ENCODE data around the gene RBM4. TPM values are rescaled to one million over a fixed set of nuclear protein-coding genes. Genes with fewer than 3 reads are reported as not detected.

Gene RBM4
- total RNA-seq, 4 donors from 2014 or later, result 66.5 to 193 (median 68.8) TPM

DNA sequence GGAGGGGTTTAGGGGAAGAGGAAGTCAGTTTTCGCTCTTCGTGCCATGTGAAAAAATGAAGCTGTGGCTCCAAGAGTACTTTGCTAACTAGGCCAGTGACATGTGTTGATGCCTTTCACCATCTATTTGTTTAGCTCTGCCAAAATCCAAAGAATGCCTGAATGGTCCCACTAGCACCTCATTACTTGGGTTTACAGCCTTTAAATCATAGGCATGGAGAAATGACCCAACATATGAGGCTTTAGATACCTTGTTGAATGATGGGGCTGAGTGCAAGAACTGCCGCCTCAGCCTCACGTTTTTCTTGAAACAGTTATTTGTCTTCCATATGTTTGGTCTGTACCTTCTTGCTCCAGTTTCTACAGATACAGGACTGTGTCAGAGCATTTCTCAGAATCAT lies 8.3 kb downstream of the RBM4 start:
- DNase-seq, result no peak
- WGBS, 2 donors (ENCODE audit: low coverage in 1 of 2), result 65 to 84% methylated on average over 2 to 4 of the region's 4 CpGs
- intact Hi-C loops (cut with DNase I; ENCODE audit: low total_unique reads), result no loop called here
- in situ Hi-C loops (cut with MboI; ENCODE audit: low pct_ligation_motif_present in 1 of 4, low pct_unique_long_range_greater_than_20kb in 1 of 4, low sequenced_read_pairs in 3 of 4), result no loop called here
- H3K27ac ChIP-seq, result no peak overlapping the region
- no peak for TF ChIP-seq EP300 (IDR thresholded peaks at IDR 0.05; ENCODE audit: low read depth)
- TF ChIP-seq POLR2AphosphoS5 (IDR thresholded peaks at IDR 0.05), result no peak
- no peak for TF ChIP-seq POLR2A (IDR thresholded peaks at IDR 0.05)
- TF ChIP-seq, protein P1, sequence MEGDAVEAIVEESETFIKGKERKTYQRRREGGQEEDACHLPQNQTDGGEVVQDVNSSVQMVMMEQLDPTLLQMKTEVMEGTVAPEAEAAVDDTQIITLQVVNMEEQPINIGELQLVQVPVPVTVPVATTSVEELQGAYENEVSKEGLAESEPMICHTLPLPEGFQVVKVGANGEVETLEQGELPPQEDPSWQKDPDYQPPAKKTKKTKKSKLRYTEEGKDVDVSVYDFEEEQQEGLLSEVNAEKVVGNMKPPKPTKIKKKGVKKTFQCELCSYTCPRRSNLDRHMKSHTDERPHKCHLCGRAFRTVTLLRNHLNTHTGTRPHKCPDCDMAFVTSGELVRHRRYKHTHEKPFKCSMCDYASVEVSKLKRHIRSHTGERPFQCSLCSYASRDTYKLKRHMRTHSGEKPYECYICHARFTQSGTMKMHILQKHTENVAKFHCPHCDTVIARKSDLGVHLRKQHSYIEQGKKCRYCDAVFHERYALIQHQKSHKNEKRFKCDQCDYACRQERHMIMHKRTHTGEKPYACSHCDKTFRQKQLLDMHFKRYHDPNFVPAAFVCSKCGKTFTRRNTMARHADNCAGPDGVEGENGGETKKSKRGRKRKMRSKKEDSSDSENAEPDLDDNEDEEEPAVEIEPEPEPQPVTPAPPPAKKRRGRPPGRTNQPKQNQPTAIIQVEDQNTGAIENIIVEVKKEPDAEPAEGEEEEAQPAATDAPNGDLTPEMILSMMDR (IDR thresholded peaks at IDR 0.05), result no peak
- no peak overlapping the region for H3K4me3 ChIP-seq
- no peaks in the 10 kb centered on the region for H3K9me3 ChIP-seq
- no peaks in the 10 kb centered on the region for H3K27me3 ChIP-seq
- H3K4me1 ChIP-seq, result peaks cover 19 to 56% (median 32%) of the 10 kb centered on the region in 4 donors
- H3K36me3 ChIP-seq, result peaks cover 0 to 66% (median 20%) of the 10 kb centered on the region in 4 donors

DNA sequence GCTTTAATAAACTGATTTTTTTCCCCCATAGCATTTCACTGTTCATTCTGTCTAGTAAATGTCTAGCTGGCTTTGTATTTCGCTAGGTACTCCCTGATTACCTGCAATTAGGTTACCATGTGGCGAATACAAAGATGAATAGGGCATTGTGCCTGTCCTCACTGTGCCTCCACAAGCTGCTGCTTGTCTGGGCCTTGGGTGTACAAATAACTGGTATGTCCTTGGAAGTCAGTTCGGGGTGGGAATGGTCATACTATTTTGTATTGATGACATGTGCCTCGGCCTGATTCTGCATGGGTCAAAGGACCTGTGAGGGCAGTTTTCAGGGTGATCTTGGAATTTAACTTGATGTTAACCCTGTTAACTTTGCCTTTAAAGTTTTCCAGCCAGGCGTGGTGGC lies 11.4 kb downstream of the RBM4 start:
- intact Hi-C loops (cut with DNase I; ENCODE audit: low total_unique reads), result no loop called here
- H3K27me3 ChIP-seq, result no peaks in the 10 kb centered on the region
- no peak overlapping the region for H3K27ac ChIP-seq
- H3K4me3 ChIP-seq, result no peak overlapping the region
- TF ChIP-seq, protein P1 (IDR thresholded peaks at IDR 0.05), result no peak
- no peak for TF ChIP-seq EP300 (IDR thresholded peaks at IDR 0.05; ENCODE audit: low read depth)
- no peak for TF ChIP-seq POLR2A (IDR thresholded peaks at IDR 0.05)
- TF ChIP-seq POLR2AphosphoS5 (IDR thresholded peaks at IDR 0.05), result no peak
- no peaks in the 10 kb centered on the region for H3K9me3 ChIP-seq
- in situ Hi-C loops (cut with MboI; ENCODE audit: low pct_ligation_motif_present in 1 of 4, low pct_unique_long_range_greater_than_20kb in 1 of 4, low sequenced_read_pairs in 3 of 4), result no loop called here
- DNase-seq, result no peak
- H3K4me1 ChIP-seq, result peaks cover 7 to 25% (median 9%) of the 10 kb centered on the region in 4 donors
- H3K36me3 ChIP-seq, result peaks cover 0 to 51% (median 9%) of the 10 kb centered on the region in 4 donors
- 98 to 100% methylated on average over 1 to 5 of the region's 5 CpGs for WGBS, 2 donors (ENCODE audit: low coverage in 1 of 2)

DNA sequence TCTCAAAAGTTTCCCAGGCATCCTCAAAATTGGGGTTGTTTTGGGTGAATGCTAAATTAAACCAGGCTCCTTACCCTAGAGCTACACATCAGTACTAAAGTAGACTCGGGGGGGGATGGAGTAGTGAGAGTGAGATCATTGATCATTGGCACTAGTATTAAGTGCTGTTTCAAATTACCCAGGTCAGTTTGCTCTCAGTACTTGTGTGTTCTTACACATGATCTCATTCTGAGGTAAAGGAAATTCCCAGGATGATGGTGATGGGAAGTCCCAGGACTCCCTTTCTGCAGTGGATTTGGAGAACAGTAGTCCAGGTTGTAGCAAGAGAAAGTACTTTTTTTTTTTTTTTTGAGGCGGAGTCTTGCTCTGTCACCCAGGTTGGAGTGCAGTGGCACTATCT lies 12.5 kb downstream of the RBM4 start:
- intact Hi-C loops (cut with DNase I; ENCODE audit: low total_unique reads), result no loop called here
- TF ChIP-seq, protein P1 (IDR thresholded peaks at IDR 0.05), result no peak
- TF ChIP-seq EP300 (IDR thresholded peaks at IDR 0.05; ENCODE audit: low read depth), result no peak
- no peak for TF ChIP-seq POLR2A (IDR thresholded peaks at IDR 0.05)
- TF ChIP-seq POLR2AphosphoS5 (IDR thresholded peaks at IDR 0.05), result no peak
- H3K27ac ChIP-seq, result no peak overlapping the region

DNA sequence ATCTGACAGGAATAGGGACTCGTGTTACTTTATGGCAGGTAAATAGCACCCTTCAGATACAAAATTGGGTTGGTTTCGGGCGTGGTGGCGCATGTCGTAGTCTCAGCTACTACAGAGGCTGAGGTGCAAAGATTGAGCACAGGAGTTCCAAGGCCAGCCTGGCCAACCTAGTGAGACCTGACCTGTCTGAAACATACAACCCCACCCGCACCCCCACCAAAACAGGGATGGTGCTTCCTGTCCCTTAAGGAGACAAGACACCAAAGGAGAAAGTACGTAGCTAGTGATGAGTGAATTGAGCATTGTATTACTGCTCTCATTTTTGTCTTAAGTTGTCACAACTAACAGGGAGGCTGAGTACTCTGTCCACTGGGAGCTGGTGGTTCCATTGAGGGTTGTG lies 14.1 kb downstream of the RBM4 start:
- intact Hi-C loops (cut with DNase I; ENCODE audit: low total_unique reads), result loop anchor here (2.0 kb wide), 1 partner anchor 24 kb away; no protein-coding TSS in a partner anchor
- H3K27ac ChIP-seq, result no peak overlapping the region
- in situ Hi-C loops (cut with MboI; ENCODE audit: low pct_ligation_motif_present in 1 of 4, low pct_unique_long_range_greater_than_20kb in 1 of 4, low sequenced_read_pairs in 3 of 4), result no loop called here
- H3K36me3 ChIP-seq, result peaks cover 0 to 29% (median 1%) of the 10 kb centered on the region in 4 donors
- no peak overlapping the region for H3K4me3 ChIP-seq
- H3K4me1 ChIP-seq, result no peaks in the 10 kb centered on the region
- no peak for DNase-seq
- H3K9me3 ChIP-seq, result no peaks in the 10 kb centered on the region
- no peaks in the 10 kb centered on the region for H3K27me3 ChIP-seq
- TF ChIP-seq, protein P1 (IDR thresholded peaks at IDR 0.05), result no peak
- TF ChIP-seq EP300 (IDR thresholded peaks at IDR 0.05; ENCODE audit: low read depth), result no peak
- TF ChIP-seq POLR2AphosphoS5 (IDR thresholded peaks at IDR 0.05), result no peak
- no peak for TF ChIP-seq POLR2A (IDR thresholded peaks at IDR 0.05)
- 14 to 73% methylated on average over 1 to 7 of the region's 7 CpGs for WGBS, 2 donors (ENCODE audit: low coverage in 1 of 2)

More for the DNA sequence above, 12.5 kb downstream of the RBM4 start:
- Histone ChIP-seq H3K36me3 (peaks cover 0 to 41% (median 6%) of the 10 kb centered on the region in 4 donors), H3K27me3 (no peaks in the 10 kb centered on the region), H3K4me3 (no peak overlapping the region), H3K9me3 (no peaks in the 10 kb centered on the region), H3K4me1 (peaks cover 0 to 14% (median under 1%) of the 10 kb centered on the region in 4 donors)
- DNase-seq, result no peak
- in situ Hi-C loops (cut with MboI; ENCODE audit: low pct_ligation_motif_present in 1 of 4, low pct_unique_long_range_greater_than_20kb in 1 of 4, low sequenced_read_pairs in 3 of 4), result no loop called here
- 88% methylated on average over 2 of the region's 2 CpGs; no CpG with 5 or more reads in 1 of the 2 donors for WGBS, 2 donors (ENCODE audit: low coverage in 1 of 2)

Data from transverse colon (tissue), 4 donors.